Measurements from ENCODE around the gene OBSL1. TPM values are rescaled to one million over a fixed set of nuclear protein-coding genes. Genes with fewer than 3 reads are reported as not detected.
A peak's percentile ranks its signal among the peaks of the same experiment; 100 is the strongest.

The OBSL1 gene
- total RNA-seq, 3 donors from 2014 or later (not counting 1 experiment from before 2014, with no cell fraction given): 0.07 to 8.8 (median 0.32) TPM

GRCh38 chr2:219598308-219599078 lies 27.2 kb upstream of the OBSL1 start:
- DNase-seq: no peak
- H3K4me3 Mint-ChIP-seq: peak overlapping the region; percentile 96
- ATAC-seq: no peak
- intact Hi-C loops (cut with micrococcal nuclease): loop anchor here (2.0 kb wide), 1 partner anchor 46 kb away; no protein-coding TSS in a partner anchor
- Histone ChIP-seq H3K4me1 (ENCODE audit: control insufficient read depth, insufficient read depth, low read length) (peaks cover 11% of the 10 kb centered on the region), H3K27me3 (ENCODE audit: control insufficient read depth, insufficient read depth, low read length) (no peaks in the 10 kb centered on the region), H3K27ac (ENCODE audit: low read length) (peak overlapping the region; percentile 80), H3K4me3 (ENCODE audit: low read length) (peak overlapping the region; percentile 95), H3K36me3 (ENCODE audit: control insufficient read depth, insufficient read depth, low read length) (peaks cover 11% of the 10 kb centered on the region), H3K9me3 (ENCODE audit: control insufficient read depth, insufficient read depth, low read length) (no peaks in the 10 kb centered on the region)
- H3K4me1 Mint-ChIP-seq: peaks cover 26 to 29% of the 10 kb centered on the region in 2 donors
- H3K27ac Mint-ChIP-seq: peak overlapping the region; percentile 93 to 95
- peaks cover 2 to 7% of the 10 kb centered on the region in 2 donors for H3K27me3 Mint-ChIP-seq (ENCODE audit: low read depth in 2 of 2)
- no peaks in the 10 kb centered on the region for H3K36me3 Mint-ChIP-seq
- TF ChIP-seq, protein P1, sequence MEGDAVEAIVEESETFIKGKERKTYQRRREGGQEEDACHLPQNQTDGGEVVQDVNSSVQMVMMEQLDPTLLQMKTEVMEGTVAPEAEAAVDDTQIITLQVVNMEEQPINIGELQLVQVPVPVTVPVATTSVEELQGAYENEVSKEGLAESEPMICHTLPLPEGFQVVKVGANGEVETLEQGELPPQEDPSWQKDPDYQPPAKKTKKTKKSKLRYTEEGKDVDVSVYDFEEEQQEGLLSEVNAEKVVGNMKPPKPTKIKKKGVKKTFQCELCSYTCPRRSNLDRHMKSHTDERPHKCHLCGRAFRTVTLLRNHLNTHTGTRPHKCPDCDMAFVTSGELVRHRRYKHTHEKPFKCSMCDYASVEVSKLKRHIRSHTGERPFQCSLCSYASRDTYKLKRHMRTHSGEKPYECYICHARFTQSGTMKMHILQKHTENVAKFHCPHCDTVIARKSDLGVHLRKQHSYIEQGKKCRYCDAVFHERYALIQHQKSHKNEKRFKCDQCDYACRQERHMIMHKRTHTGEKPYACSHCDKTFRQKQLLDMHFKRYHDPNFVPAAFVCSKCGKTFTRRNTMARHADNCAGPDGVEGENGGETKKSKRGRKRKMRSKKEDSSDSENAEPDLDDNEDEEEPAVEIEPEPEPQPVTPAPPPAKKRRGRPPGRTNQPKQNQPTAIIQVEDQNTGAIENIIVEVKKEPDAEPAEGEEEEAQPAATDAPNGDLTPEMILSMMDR (IDR thresholded peaks at IDR 0.05): no peak
- 46% methylated on average over 9 of the region's 9 CpGs for whole genome bisulfite sequencing (ENCODE audit: insufficient coverage)
- no peaks in the 10 kb centered on the region for H3K9me3 Mint-ChIP-seq

DNA sequence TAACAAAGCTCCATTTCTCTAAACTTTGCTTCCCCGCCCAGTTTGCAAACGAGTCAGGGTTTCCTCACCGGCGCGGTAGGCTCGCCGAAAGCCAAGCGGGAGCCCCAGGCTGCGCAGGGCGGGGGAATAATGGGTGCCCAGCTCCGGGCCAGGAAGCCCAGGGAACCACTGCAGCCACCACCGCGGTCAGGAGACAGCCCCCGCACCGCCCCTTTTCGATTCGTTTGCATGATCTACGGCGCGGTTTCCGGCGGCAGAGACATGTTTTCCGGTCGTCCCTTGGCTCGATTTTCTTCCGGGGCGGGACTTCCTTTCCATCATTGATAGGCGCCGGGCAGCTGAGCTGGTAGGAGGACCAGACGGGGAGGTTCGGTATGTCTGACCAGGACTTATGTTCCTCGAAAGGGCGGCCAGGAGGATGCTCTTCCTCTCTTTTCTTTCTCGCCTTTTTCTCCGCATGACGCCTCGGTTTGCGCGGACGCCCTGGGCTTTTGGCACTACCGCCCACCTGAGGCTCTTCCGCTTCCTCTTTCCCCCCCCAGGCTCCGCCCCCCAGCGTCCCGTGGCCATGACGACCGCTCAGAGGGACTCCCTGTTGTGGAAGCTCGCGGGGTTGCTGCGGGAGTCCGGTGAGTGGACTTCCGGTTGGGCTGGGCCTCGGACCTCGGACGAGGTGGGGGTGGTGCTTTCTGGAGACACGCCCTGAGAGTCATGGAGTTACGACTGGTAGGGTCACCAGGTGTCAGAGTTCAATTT lies 26.4 kb upstream of the OBSL1 start, which contains the start of gene STK11IP:
TSS of gene STK11IP (plus strand) at position 306 of the 756 bp plus-strand sequence. CDS start at position 569, 263 bp downstream.
- no peaks in the 10 kb centered on the region for H3K9me3 Mint-ChIP-seq
- DNase-seq (peak; percentile 87 to 94), ATAC-seq (peak; percentile 88 to 93 (median 90))
- peaks cover 5 to 14% of the 10 kb centered on the region in 2 donors for H3K27me3 Mint-ChIP-seq (ENCODE audit: low read depth in 2 of 2)
- TF ChIP-seq, protein P1 (IDR thresholded peaks at IDR 0.05): no peak
- H3K36me3 Mint-ChIP-seq: no peaks in the 10 kb centered on the region
- peaks cover 11% of the 10 kb centered on the region for H3K36me3 ChIP-seq (ENCODE audit: control insufficient read depth, insufficient read depth, low read length)
- peak within 1 kb of the TSS; percentile 93 to 95 for H3K27ac Mint-ChIP-seq
- peak within 1 kb of the TSS; percentile 96 for H3K4me3 Mint-ChIP-seq
- H3K4me1 Mint-ChIP-seq: peaks cover 26 to 29% of the 10 kb centered on the region in 2 donors
- H3K27me3 ChIP-seq (ENCODE audit: control insufficient read depth, insufficient read depth, low read length): no peaks in the 10 kb centered on the region
- peak within 1 kb of the TSS; percentile 80 for H3K27ac ChIP-seq (ENCODE audit: low read length)
- under 1% methylated on average over 57 of the region's 57 CpGs for WGBS (ENCODE audit: insufficient coverage)
- intact Hi-C loops (cut with micrococcal nuclease): loop anchor here (2.0 kb wide), 1 partner anchor 45 kb away; no protein-coding TSS in a partner anchor
- H3K4me3 ChIP-seq (ENCODE audit: low read length): peak within 1 kb of the TSS; percentile 95
- no peaks in the 10 kb centered on the region for H3K9me3 ChIP-seq (ENCODE audit: control insufficient read depth, insufficient read depth, low read length)
- H3K4me1 ChIP-seq (ENCODE audit: control insufficient read depth, insufficient read depth, low read length): peaks cover 11% of the 10 kb centered on the region

- H3K27me3 ChIP-seq (ENCODE audit: control insufficient read depth, insufficient read depth, low read length): no peaks in the 10 kb centered on the region
- Mint-ChIP-seq H3K27me3 (ENCODE audit: low read depth in 2 of 2) (peaks cover 10 to 15% of the 10 kb centered on the region in 2 donors), H3K27ac (peak overlapping the region; percentile 93 to 95), H3K9me3 (no peaks in the 10 kb centered on the region), H3K4me1 (peaks cover 26 to 29% of the 10 kb centered on the region in 2 donors), H3K36me3 (no peaks in the 10 kb centered on the region), H3K4me3 (peak overlapping the region; percentile 96)
- no peak for ATAC-seq
- TF ChIP-seq, protein P1 (IDR thresholded peaks at IDR 0.05): no peak
- H3K4me3 ChIP-seq (ENCODE audit: low read length): peak overlapping the region; percentile 95
- intact Hi-C loops (cut with micrococcal nuclease): no loop called here
- 25% methylated on average over 19 of the region's 19 CpGs for WGBS (ENCODE audit: insufficient coverage)
- peaks cover 11% of the 10 kb centered on the region for H3K4me1 ChIP-seq (ENCODE audit: control insufficient read depth, insufficient read depth, low read length)
- H3K36me3 ChIP-seq (ENCODE audit: control insufficient read depth, insufficient read depth, low read length): peaks cover 6% of the 10 kb centered on the region
- H3K9me3 ChIP-seq (ENCODE audit: control insufficient read depth, insufficient read depth, low read length): no peaks in the 10 kb centered on the region
- H3K27ac ChIP-seq (ENCODE audit: low read length): peak overlapping the region; percentile 80
- DNase-seq: no peak
Measured at GRCh38 chr2:219596954-219597551, 25.7 kb upstream of the OBSL1 start.
